AG20443 (cell line): ENCODE measurements around the gene FRRS1L.
"Not testable (repeated sequence)": the region's sequence is repeated elsewhere in the genome, so short reads cannot be mapped to it uniquely, and the experiment has no call there.

Experiments used
- DNase-seq: peaks from one replicate; pipeline ENCODE4 v3.0.0; 2012; ENCODE audit warnings: low spot score, mixed read lengths

The FRRS1L gene

DNA sequence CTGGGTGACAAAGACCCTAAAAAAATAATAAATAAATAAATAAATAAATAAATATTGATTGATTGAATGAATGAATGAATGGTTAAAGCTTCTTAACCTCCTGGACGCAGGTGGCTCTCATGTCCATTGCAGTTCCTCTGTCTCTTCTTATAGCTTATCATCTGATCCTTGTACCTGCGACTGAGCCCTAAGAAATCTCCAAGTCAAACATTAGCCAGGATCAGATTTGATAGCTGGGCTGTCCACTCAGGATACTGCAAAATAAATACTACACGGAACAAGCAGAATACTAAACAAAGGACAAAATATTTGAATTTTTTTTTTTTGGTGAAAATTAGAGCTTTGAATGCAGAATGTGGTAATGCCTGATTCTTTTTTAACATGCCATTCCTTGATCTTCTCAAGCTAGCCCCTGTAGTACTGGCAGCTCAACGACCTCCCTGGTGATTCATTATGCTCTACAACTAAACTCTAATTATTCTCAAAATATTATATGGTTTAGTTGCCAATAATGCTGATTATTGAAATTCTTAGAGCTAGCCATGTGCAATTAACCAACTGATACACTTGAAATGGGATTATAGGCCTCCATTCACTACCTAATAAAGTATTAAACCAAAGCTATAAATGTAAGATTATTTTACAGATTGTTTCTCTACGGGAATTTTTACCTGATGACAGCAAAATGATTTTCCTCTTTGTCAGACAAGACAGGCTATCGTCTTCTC is 37.4 kb downstream of the FRRS1L start:
- DNase-seq: no peak

DNA sequence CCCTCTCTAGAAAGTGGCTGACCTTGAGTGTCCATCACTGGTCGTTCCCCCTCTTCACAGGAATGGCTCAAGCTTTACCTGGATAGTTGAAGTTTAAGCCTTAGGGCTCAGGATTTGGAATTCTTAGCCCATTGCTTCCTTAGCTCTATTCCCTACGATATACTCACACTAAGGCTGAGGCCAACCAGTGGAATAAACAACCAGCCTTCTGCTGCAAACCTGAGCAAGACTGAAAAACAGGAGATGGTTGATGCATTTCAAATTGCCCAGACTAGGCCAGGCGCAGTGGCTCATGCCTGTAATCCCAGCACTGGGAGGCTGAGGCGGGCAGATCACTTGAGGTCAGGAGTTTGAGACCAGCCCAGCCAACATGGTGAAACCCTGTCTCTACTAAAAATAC is 40.4 kb downstream of the FRRS1L start:
- DNase-seq: not testable (repeated sequence)

DNA sequence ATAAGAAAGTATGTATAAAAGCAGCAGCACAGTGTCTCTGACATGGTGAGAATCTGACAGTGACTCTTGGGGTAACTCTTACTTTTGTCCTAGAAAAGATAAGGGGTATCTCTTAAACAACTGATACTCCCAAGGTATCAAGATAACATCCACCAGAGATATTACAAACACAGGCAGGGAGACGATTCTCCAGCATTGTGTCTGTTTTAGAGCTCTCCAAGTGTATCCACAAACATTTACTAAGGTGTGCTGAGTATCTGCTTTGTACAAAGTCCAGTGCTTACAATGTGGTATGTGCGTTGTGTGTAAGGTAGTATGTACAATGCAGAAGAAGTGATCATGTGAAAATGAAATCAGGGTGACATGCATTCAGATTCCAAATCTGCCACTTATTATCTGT is 42.9 kb downstream of the FRRS1L start:
- DNase-seq: no peak

DNA sequence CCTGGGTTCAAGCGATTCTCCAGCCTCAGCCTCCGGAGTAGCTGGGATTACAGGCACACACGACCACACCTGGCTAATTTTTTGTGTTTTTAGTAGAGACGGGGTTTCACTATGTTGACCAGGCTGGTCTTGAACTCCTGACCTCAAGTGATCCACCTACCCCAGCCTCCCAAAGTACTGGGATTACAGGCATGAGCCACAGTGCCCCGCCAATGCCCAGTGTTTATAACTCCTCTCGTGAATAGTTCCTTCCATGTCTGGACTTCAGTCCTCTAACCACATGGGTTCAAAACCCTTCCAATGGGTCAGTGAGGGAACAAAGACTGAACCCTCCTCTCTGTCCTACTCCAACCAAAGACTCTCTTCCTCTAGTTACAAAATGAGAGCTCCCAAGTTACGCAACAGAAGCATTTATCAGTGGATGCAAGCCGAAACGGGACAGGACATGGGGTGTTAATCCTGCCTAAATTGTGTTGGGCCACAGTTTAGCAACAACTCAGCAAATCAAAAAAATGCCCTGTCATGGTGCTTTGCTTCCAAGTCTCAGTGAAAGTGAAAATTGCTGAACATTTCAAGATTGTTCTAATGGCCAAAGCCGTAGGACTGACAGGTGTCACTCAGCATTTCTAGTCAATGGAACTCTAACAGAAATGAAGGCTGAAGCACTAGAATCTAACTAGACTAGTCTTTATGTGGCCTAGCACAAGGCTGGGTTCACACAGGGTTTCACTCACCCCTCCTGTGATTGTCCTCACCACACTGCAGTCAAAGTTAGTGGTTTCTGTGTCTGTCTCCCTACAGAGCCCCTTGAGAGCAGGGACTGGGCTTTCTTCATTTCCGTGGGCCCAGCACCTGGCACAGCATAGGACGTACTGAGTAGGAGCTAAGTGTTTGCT is 44.1 kb downstream of the FRRS1L start:
- DNase-seq: no peak

DNA sequence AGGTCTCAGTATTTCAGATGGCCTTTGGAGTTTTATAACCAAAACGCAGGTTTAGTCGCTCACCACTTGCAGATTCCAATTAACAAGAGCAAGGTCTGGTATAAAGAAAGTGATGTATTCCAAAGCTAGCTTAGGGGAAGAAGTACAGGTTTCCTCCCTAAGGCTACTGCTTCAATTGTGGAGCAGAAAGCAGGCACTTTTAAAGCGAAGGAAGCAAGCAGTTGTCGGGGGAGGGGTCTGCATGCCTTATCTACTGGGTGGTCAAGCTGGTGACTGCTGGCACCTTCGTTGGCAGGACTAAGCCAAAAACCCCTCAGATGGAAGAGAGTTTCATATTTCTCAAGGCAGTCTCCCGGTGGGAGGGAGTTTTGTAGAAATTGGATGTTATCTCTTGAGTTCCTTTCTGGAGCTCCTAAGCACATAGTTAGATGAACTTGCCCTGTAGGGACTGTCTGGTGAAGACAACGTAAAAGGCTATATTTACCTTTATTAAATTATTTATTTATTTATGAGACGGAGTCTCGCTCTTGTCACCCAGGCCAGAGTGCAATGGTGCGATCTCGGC is 45.7 kb downstream of the FRRS1L start:
- DNase-seq: no peak

DNA sequence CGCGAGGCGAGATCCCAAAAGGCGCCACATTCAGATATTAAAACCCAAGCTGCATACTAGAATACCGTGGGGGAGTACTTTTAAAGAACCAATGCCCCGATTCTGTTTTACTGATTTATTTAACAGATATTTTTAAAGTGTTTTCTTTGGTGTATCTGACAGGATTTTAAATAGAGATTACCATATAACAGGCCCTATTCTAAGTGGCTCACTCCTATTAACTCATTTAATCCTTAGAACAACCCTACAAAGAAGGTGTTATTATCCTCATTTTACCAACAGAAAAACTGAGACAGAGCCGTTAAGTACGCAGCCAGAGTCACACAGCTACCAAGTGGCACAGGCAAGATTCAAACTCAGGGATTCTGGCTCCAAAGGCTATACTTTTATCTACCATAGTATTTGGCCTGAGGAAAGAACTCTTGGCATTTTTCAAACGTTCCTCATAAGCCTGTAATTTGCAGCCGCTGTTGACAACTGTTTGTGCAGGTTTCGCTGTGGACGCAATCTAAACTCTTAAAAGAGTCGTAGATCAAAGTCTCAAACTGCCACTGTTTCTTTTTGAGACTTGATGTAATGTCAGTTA is 46.8 kb downstream of the FRRS1L start:
- no peak for DNase-seq

DNA sequence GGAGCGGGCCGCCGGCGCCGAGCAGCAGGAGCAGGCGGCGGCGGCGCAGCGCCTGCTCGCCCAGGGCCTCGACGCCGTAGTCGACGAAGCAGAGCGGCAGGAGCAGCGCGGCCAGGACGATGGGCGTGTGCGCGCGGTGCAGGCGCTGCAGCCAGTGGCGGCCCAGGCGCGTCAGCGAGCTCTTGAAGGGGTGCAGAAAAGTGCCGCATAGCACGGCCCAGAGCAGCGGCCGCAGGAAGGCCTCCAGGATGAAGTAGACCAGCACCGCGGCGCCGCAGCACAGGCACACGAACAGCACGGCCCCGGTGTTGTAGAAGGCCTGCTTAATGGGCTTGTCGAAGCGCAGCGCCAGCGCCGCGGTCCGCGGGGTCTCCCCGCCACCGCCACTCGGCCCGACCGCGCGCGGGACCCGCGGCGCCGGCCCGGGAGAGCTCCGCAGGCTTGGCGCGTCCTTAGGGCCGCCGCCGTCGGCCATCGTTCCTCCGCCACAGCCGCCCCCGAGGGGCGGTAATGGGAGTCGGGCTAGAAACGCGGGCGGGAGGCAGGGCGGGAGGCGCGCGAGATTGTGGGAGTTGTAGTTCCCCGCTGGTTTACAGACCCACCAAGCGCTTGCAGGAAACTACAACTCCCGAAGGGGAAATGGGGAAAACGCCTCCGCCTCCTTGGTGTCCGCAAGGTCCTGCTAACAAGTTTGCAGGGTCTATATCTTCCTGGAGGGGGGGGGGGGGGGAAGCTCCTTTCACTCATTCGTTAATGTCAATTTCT is 47.4 kb downstream of the FRRS1L start, which contains the start of gene TMEM245:
TMEM245 (minus strand) TSS at position 509 of the 765 bp plus-strand sequence; CDS start at position 475, 34 bp downstream.
- peak; percentile 95 for DNase-seq

DNA sequence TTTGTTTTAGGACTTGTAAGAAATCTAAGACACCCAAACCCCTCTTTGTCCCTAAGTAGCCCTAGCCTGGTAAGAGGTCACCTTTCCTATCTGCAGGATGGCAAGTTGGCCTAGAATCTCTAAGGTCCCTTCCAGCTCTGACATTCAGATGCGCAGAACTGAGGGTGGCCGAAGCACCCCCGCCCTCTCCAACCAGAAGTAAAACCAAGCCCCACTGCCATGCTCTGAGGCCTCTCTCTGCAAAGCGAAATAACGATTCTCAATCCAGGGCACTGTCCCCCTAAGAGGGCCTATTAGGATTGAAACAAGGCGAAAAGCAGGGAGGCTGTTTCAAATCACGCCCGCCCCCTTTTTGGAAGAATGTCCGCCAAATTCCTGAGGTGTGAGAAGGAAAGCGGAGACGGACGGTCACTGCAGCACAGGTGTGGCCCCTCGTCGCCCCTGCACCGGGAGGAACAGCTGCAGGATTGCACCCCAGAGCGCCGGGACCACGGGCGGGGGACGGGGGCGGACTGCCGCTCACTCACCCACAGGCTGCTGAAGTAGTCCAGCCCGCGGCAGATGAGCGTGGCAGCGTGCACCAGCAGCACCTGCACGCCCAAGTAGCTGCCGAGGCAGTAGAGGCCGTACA is 48.1 kb downstream of the FRRS1L start:
- peak; percentile 17 for DNase-seq

DNA sequence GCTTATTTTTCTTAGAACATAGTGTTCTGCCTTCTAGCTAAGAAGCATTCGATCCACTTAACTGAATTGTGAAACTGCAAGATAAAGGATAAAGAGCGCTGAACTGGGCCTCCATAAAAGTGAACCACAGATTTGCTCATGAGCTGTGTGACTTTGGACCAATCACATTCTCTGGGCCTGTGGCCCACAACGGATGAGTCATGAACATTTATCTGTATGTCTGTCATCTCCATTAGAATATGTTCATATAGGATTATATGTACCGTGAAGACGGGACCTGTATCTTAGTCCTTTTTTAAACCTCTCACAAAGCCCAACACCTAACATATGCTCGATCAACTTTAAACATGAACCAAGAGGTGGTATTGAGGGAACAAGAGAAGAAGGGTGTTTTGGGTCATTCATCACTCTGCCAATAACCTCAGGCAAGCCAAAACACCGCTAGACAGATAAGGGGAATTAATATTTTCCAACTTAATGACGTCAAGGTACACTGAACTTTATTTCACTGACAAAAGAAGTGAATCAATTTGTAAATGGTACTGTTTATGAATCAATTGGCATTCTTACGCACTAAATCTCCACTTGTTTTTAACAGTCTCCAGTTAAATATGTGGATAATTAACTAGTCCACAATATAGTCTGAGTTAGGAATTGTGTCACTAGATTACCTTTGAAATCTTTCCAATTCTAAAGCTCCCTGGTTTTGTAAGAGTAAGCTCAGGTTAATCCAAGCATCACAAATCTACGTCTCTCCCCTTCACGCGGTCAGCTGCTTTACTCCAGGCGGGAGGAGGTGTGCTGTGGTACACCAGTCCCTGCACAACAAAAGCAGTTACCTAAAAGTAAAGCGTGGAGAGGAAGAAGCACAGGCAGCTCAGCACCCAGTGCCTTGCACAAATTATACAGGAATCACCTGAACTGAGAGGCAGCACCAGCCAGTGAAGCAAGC is 48.9 kb downstream of the FRRS1L start:
- DNase-seq: no peak

DNA sequence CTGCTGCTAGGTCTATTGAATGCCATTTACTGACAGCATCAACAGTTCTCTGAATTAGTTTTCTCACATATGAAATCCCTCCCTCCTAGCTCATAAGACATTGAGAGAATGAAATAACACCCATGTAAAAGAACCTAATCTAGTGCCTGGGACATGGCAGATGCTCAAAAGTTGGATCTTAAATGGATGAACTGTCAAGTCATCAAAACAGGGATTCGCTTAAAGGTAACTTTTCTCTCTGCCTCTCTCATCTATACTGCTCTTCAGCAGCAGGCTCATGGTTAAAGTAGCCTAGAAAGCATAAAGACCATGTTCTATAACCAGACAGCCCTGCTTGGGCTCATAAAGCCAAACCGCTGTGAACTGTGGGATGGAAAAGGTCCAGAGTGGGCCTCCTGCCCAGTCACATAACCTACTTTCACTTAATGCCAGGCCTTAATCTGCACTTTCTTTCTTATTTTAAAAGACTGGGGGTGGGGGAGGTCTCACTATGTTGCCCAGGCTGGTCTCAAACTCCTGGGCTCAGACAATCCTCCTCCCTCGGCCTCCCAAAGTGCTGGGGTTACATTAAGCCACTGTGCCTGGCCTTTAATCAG is 51.0 kb downstream of the FRRS1L start:
- DNase-seq: peak; percentile 11

DNA sequence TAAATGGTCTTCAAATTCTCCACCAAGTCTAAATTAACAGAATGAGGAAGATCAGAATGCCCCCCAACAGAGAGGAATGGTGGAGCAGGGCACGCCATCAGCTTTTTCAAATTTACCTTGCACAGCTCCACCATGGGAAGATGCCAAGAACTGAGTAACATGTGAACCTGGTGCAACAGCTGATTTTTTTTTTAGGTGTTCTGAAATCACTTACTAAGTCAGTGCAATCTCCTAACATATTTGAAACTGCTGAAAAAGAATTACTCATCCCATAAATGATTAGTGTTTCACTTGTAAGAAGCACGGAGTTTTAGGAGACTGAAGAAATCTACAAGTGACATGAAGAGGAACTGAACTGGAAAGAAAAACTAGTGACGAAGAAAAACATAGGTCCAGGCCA is 52.4 kb downstream of the FRRS1L start:
- DNase-seq: no peak

DNA sequence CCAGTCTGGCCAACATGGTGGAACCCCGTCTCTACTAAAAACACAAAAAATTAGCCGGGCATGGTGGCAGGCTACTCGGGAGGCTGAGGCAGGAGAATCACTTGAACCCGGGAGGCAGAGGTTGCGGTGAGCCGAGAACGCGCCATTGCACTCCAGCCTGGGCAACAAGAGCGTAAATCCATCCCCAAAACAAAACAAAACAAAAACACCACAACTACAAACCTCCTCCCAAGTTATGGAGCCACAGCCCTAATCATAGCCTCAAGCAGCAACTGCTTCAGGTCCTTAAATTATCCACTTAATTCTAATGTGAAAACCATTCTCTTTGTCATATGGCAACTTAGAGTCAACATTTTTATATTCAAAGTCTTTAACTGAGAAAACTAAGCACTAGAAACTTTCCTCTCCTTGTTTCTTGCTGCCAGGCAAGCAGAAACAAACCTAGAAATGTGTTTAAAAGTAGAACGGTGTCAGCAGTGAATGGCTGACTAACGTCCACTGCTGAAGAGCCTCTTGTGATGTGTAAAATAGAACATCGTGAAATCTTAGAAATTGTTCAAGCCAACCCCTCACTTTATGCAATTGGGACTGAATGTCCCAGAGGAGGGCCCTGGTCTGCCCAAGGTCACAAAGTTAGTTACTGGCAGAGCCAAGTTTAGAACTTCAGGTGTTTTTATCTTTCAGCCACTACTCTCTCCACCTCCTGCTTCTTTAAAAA is 53.0 kb downstream of the FRRS1L start:
- no peak for DNase-seq

DNA sequence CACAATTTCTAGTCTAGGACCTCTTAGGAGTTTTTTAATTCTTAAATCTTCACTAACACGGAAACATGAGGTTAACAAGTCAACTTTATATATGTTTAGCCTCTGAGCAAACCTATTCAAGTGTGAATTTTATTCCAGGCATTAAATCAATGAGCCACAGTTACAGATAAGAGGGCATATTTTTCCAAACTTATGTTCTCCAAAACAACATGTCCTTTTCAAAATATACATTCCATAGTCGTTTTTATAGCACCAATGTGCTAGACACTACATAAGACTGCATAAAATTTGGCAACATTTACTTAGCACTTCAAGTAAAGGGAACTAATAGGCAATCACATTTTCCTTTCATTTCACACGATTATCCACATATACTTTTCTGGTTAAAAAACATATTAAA is 53.8 kb downstream of the FRRS1L start:
- no peak for DNase-seq

DNA sequence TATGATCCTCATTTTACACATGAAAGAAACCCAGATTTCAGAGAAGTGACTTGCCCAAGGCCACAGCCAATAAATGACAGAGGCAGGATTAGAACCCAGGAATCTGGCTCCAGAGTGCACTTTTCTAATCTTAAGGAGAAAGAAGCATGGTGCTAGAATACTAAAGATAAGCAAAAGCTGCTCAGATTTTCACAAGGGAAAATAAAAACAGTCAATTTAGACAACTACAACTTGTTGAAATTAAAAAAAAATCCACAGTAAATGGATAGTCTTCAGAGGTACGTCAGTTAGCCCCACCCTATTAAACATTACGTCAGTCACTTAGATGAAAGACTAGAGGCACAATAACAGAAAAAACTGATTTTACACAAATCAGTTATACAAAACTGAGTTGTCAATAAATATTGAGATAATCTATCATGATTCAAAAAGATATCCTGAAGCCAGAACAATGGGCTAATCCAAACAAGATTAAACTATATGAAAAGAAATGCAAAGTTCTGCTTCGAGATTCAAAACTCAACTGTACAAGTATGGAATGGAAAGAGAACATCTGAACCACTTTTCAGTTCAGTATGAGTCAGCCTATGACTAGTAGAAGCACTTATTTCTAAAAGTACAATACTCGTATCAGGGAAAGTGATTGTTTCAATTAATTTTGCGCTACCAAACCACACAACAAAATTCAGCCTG is 56.6 kb downstream of the FRRS1L start:
- peak; percentile 24 for DNase-seq

DNA sequence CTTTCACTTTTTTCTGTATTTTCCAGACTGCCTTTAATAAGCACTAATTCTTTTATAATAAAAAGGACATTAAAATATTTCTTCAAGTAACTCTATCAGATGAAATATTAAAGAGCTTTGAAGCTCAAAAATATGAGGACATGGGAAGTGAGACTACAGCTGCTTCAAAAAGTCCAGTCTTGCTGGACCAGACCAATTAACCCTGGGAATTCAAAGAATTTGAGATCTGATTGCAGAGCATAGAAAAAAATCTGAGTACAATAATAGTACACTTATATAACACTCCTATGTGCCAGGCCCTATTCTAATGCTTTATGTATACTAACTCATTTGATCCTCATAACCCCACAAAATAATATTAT is 57.1 kb downstream of the FRRS1L start:
- no peak for DNase-seq

DNA sequence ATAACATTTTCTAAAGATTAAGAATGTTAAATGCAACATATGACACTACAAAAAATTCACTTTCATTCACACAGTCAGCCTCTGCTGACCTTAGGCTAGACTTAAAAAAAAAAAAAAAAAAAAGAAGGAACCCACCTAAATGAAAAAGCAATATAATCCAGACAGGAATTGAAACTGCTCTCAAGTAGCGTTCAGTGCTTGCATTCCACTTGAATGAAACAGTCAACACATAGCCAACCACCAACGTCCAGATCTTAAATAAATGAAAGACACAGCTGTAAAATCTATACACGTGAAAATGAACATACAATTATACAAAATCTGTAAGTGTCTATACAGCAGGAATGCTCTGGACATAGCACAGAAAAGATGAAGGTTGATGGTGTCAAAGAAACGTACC is 58.7 kb downstream of the FRRS1L start:
- no peak for DNase-seq

DNA sequence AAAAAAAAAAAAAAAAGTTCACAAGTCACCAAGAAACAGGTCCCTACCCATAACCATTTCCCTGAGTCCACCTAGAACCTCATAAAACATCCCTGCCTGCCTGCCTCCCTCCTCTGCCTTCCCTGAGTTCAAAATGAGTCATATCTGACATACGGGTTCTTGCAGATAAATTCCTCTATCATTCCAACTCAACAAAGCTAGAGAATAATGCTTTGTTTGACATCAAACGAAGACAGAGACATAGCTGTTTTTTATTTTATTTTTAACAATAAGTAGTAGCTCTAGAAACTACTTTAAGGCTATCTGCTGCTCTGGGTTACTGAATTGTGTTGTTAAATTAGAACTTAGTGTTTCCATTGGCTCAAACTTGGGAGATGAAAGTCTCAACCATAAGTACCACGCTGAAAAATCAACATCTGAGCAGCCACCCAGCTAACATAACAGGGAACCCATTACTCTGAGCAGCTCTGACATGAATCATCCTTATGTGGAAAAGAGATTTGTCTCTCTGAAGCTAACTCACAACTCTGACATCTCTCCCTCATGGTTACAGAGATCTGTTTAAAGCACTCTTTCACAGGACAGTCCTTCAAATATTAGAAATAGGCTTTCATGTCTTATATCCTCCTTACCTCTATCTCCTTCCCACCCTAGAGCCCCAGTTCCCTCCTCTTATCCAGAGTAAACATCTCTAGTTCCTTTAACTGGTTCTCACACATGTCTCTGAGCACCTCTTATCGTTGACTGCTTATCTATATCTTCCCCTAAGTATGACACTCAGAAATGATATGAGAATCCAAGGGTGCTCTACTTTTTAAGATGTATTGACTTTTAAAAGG is 59.4 kb downstream of the FRRS1L start:
- peak; percentile 62 for DNase-seq

DNA sequence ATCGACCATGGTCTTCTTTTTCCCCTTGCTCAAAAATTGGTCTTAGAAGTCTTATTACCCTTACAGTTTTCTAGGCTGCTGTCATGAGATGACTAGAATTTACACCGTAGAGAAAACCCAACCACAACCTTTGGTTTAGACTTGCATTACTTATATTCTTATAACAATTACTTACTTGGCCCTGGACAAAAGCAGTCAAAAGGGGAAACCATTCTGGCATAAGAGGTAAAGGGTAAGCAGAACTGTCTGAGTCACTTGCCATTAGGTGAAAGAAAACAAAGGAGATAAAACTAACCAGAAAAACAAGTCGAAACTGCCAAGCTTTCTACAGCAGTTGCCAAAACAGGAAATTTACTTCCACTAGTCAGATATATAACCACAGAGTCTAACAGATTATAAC is 65.2 kb downstream of the FRRS1L start:
- no peak for DNase-seq
